Breast epithelium (tissue), 4 donors: ENCODE results near the gene ARF6. TPM values are rescaled to one million over a fixed set of nuclear protein-coding genes. Genes with fewer than 3 reads are reported as not detected.
"Not testable (repeated sequence)": the region's sequence is repeated elsewhere in the genome, so short reads cannot be mapped to it uniquely, and the experiment has no call there.

Source experiments
- DNase-seq, 2 donors: peaks; one replicate each; pipeline ENCODE4 v3.0.0-alpha.2; 2019; ENCODE audit warnings: low spot score in 2 of 2
- H3K27ac ChIP-seq, 2 donors: fragments of 200-600 bp; sonication (generic) in 1 of 2; one replicate each; pipeline ENCODE4 v1.5.1; 2016 to 2019; ENCODE audit warnings: mild to moderate bottlenecking in 1 of 2
- H3K27me3 ChIP-seq, 2 donors: fragments of 200-600 bp; sonication (generic) in 1 of 2; one replicate each; pipeline versions ENCODE4 v1.5.1 to v1.6.0; 2017 to 2019; ENCODE audit warnings: control low read depth in 1 of 2, mild to moderate bottlenecking in 1 of 2
- H3K36me3 ChIP-seq: fragments of 200-600 bp; one replicate; pipeline ENCODE4 v1.5.1; 2019
- H3K4me1 ChIP-seq, 2 donors: fragments of 200-600 bp; sonication (generic); one replicate each; pipeline ENCODE4 v1.5.1; 2016 to 2019; ENCODE audit warnings: control low read depth in 1 of 2
- H3K4me3 ChIP-seq, 3 donors: fragments of 200-600 bp; sonication (generic); 1 replicate in 2 of 3; 2 replicates in 1 of 3; pipeline ENCODE4 v1.5.1; 2016 to 2019; ENCODE audit warnings: mild to moderate bottlenecking in 3 of 3, moderate library complexity in 2 of 3
- H3K9me3 ChIP-seq, 2 donors: fragments of 200-600 bp; sonication (generic) in 1 of 2; one replicate each; pipeline ENCODE4 v1.5.1; 2016 to 2019; ENCODE audit warnings: control low read depth in 1 of 2
- POLR2A ChIP-seq: fragments of 450-650 bp; IDR thresholded peaks from one replicate; pipeline ENCODE4 v1.6.1; 2016; ENCODE audit warnings: antibody characterized with exemption, mild to moderate bottlenecking, moderate library complexity
- POLR2AphosphoS5 ChIP-seq, 3 donors: sonication (generic); formaldehyde crosslinking; IDR thresholded peaks; one replicate each; pipeline ENCODE4 v1.6.1; 2017; ENCODE audit warnings: antibody characterized with exemption in 3 of 3
- intact Hi-C: fragments of 100-400 bp; cut with DNase I; formaldehyde crosslinking; loops from one replicate; pipeline ENCODE4 v1.15.1; 2023; ENCODE audit warnings: low total_unique reads
- total RNA-seq, 3 donors: library from RNA; depleted of rRNA; stranded (reverse); fragments of >200 nt; gene quantifications; one replicate each; pipeline ENCODE4 v1.1.0, GENCODE V29; 2016
- TF ChIP-seq, protein P1 (sequence below), 3 donors: fragments of 450-650 bp; IDR thresholded peaks; one replicate each; pipeline ENCODE4 v1.5.1; 2016 to 2017; ENCODE audit warnings: antibody characterized with exemption in 3 of 3, mild to moderate bottlenecking in 3 of 3, moderate library complexity in 3 of 3

Gene ARF6
- total RNA-seq, 3 donors from 2014 or later, result 39.2 to 63.8 (median 44.2) TPM

DNA sequence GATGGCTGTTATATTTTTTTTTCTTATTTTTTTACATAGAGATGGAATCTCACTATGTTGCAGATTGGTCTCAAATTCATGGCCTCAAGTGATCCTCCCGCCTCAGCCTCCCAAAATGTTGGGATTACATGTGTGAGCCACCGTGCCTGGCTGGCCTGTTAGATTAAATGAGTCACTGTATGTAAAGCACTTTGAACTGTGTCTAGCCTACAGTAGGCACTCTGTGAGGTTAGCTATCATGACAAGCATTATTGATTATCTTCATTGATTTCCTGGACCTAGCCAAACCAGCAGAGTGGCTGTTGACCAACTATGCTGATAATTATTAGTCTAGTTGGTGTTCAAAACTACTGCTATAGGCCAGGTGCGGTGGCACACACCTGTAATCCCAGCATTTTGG is 42.6 kb downstream of the ARF6 start:
- intact Hi-C loops, result no loop called here
- H3K27ac ChIP-seq, result no peak overlapping the region
- TF ChIP-seq POLR2AphosphoS5 (IDR thresholded peaks at IDR 0.05) (no peak), POLR2A (no peak)
- TF ChIP-seq, protein P1, sequence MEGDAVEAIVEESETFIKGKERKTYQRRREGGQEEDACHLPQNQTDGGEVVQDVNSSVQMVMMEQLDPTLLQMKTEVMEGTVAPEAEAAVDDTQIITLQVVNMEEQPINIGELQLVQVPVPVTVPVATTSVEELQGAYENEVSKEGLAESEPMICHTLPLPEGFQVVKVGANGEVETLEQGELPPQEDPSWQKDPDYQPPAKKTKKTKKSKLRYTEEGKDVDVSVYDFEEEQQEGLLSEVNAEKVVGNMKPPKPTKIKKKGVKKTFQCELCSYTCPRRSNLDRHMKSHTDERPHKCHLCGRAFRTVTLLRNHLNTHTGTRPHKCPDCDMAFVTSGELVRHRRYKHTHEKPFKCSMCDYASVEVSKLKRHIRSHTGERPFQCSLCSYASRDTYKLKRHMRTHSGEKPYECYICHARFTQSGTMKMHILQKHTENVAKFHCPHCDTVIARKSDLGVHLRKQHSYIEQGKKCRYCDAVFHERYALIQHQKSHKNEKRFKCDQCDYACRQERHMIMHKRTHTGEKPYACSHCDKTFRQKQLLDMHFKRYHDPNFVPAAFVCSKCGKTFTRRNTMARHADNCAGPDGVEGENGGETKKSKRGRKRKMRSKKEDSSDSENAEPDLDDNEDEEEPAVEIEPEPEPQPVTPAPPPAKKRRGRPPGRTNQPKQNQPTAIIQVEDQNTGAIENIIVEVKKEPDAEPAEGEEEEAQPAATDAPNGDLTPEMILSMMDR (IDR thresholded peaks at IDR 0.05), result no peak

DNA sequence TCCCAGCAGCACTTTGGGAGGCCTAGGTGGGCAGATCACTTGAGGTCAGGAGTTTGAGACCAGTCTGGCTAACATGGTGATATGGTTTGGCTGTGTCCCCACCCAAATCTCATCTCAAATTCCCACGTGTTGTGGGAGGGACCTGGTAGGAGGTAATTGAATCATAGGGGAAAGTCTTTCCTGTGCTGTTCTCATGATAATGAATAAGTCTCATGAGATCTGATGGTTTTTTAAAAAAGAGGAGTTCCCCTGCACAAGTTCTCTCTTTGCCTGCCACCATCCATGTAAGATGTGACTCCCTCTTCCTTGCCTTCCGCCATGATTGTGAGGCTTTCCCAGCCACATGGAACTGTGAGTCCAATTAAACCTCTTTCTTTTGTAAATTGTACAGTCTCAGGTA is 43.4 kb downstream of the ARF6 start:
- intact Hi-C loops, DNase-seq, H3K36me3 ChIP-seq, H3K9me3 ChIP-seq, H3K4me1 ChIP-seq, H3K27ac ChIP-seq, H3K27me3 ChIP-seq, H3K4me3 ChIP-seq: not testable (repeated sequence)

More for the DNA sequence above, 42.6 kb downstream of the ARF6 start:
- H3K9me3 ChIP-seq, result no peaks in the 10 kb centered on the region
- H3K36me3 ChIP-seq, result no peaks in the 10 kb centered on the region
- no peak overlapping the region for H3K4me3 ChIP-seq
- no peak for DNase-seq
- H3K4me1 ChIP-seq, result no peaks in the 10 kb centered on the region
- H3K27me3 ChIP-seq, result no peaks in the 10 kb centered on the region

DNA sequence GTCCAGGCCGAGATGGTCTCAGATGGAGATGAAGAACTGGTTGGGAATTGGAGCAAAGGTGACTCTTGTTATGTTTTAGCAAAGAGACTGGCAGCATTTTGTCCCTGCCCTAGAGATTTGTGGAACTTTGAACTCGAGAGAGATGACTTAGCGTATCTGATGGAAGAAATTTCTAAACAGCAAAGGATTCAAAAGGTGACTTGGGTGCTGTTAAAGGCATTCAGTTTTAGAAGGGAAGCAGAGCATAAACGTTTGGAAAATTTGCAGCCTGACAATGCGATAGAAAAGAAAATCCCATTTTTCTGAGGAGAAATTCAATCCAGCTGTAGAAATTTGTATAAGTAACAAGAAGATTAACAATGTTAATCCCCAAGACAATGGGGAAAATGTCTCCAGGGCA is 44.0 kb downstream of the ARF6 start:
- H3K4me3 ChIP-seq, H3K4me1 ChIP-seq, H3K9me3 ChIP-seq, H3K27me3 ChIP-seq, intact Hi-C loops, H3K36me3 ChIP-seq, H3K27ac ChIP-seq, DNase-seq: not testable (repeated sequence)

DNA sequence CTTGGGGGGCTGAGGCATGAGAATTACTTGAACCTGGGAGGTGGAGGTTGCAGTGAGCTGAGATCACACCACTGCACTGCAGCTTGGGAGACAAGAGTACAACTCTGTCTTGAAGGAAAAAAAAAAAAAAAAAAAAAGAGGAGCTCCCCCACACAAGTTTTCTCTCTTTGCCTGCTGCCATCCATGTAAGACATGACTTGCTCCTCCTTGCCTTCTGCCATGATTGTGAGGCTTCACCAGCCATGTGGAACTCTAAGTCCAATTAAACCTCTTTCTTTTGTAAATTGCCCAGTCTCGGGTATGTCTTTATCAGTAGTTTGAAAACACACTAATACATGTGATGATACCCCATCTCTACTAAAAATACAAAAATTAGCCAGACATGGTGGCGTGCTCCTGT is 46.3 kb downstream of the ARF6 start:
- intact Hi-C loops, H3K27ac ChIP-seq, H3K9me3 ChIP-seq: not testable (repeated sequence)

GRCh38 chr14:49939884-49940510 is 47.1 kb downstream of the ARF6 start:
- no peaks in the 10 kb centered on the region for H3K9me3 ChIP-seq
- H3K4me1 ChIP-seq, result no peaks in the 10 kb centered on the region
- H3K27me3 ChIP-seq, result no peaks in the 10 kb centered on the region
- intact Hi-C loops, result no loop called here
- no peak overlapping the region for H3K27ac ChIP-seq
- no peak for DNase-seq
- no peaks in the 10 kb centered on the region for H3K36me3 ChIP-seq
- TF ChIP-seq POLR2A (no peak), POLR2AphosphoS5 (IDR thresholded peaks at IDR 0.05) (no peak)
- TF ChIP-seq, protein P1 (IDR thresholded peaks at IDR 0.05), result no peak
- no peak overlapping the region for H3K4me3 ChIP-seq

More for the DNA sequence above, 46.3 kb downstream of the ARF6 start:
- H3K36me3 ChIP-seq, H3K27me3 ChIP-seq, DNase-seq, H3K4me1 ChIP-seq, H3K4me3 ChIP-seq: not testable (repeated sequence)

- Histone ChIP-seq H3K4me1 (no peaks in the 10 kb centered on the region), H3K27me3 (no peaks in the 10 kb centered on the region), H3K9me3 (no peaks in the 10 kb centered on the region), H3K36me3 (no peaks in the 10 kb centered on the region), H3K4me3 (no peak overlapping the region), H3K27ac (no peak overlapping the region)
- DNase-seq, result no peak
- TF ChIP-seq POLR2AphosphoS5 (IDR thresholded peaks at IDR 0.05), result no peak
- TF ChIP-seq, protein P1 (IDR thresholded peaks at IDR 0.05), result no peak
- TF ChIP-seq POLR2A, result no peak
- intact Hi-C loops, result no loop called here
Observed at GRCh38 chr14:49940808-49941421, 48.0 kb downstream of the ARF6 start.
